Activated T-helper 17 cell treated with anti-CD3 and anti-CD28 coated beads, Interleukin-2, amount 50 U/mL, for 72 hours (primary cell): ENCODE measurements around the gene YAP1. TPM values are rescaled to one million over a fixed set of nuclear protein-coding genes. Genes with fewer than 3 reads are reported as not detected.
A peak's percentile ranks its signal among the peaks of the same experiment; 100 is the strongest.

Experiments used
- ATAC-seq: fragments of 150-1000 bp; cut with Tn5 transposase; replicated peaks from 2 replicates; pipeline ENCODE4 v1.10.0; 2021; ENCODE audit warnings: mild to moderate bottlenecking, moderate library complexity
- H3K27ac Mint-ChIP-seq: one replicate; pipeline ENCODE4 v1.8.0; 2022; ENCODE audit warnings: mixed read lengths
- H3K27me3 Mint-ChIP-seq: one replicate; pipeline ENCODE4 v1.8.0; 2022; ENCODE audit warnings: mixed read lengths
- H3K36me3 Mint-ChIP-seq: one replicate; pipeline ENCODE4 v1.8.0; 2022; ENCODE audit warnings: low read depth, mild to moderate bottlenecking, mixed read lengths
- H3K4me1 Mint-ChIP-seq: one replicate; pipeline ENCODE4 v1.8.0; 2022; ENCODE audit warnings: mixed read lengths
- H3K4me3 Mint-ChIP-seq: one replicate; pipeline ENCODE4 v1.8.0; 2022; ENCODE audit warnings: mild to moderate bottlenecking, mixed read lengths
- H3K9me3 Mint-ChIP-seq: one replicate; pipeline ENCODE4 v1.8.0; 2022; ENCODE audit warnings: mixed read lengths
- total RNA-seq, 2 donors: library from RNA; stranded (reverse); gene quantifications; one replicate each; pipeline ENCODE4 v1.2.3, GENCODE V29; 2022

YAP1 gene
- total RNA-seq, 2 donors from 2014 or later = 0.30 to 0.98 TPM

DNA sequence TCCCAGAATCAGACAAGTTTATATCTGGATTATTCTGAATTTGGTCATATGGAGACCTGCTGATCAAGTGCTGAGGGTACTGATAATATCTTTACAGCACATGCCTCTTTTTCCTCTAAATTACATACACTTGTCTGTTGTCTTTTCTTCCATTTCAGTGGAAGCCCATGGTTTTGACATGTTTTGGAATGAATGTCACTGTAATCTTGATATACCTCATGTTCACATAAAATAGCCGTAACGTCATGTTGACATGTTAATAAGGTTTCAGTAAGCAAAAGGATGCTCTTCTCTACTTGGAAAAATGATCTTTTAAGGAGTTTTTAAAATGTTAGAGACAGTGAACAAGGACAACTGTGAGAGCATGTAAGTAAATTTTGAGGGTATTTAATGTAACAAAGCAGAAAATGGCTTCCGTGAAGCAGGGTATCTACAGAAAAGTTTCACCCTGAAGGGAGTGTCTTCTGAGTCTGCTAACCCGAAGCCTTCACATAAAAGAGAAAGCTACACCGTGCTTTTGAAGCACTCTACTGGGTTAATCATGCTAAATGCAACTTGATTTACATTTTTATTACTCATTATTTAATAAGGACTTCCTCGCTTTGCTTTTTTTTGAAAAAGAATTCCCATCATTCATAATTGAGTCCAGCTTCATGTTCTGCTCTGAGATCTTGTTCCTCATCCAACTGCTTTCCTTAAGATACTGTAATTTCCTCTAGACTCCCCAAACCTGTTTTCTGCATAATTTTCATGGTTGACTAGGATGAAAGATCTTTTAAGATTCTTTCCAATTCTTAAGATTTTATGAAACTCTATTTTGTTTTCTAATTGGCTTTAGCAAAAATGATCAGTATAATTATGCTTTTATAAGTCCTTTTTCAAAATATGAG lies 56.2 kb downstream of the YAP1 start:
- ATAC-seq = no peak
- Mint-ChIP-seq H3K4me3 (no peak overlapping the region), H3K27me3 (peaks cover 14% of the 10 kb centered on the region), H3K9me3 (no peaks in the 10 kb centered on the region), H3K4me1 (no peaks in the 10 kb centered on the region), H3K27ac (no peak overlapping the region), H3K36me3 (no peaks in the 10 kb centered on the region)

DNA sequence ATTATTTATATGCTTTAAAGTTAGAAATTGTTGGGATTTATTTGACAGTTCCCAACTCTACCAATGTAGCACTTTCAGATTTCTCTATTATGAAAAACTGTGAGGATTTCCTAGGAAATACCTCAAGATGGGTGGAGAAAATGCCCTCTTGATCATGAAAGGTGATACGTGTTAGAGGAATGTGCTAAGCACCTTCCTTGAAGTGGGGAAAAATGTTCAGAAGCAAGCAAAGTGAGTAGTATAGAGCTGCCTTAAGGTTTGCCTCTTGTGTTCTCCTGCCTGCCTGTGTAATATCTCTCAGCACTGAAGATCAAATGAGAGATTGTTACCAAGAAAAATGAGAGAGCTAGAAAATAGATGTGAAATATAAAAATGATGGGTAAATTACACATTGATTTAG lies 58.2 kb downstream of the YAP1 start:
- Mint-ChIP-seq H3K27ac (no peak overlapping the region), H3K27me3 (peaks cover 23% of the 10 kb centered on the region), H3K4me3 (no peak overlapping the region), H3K4me1 (no peaks in the 10 kb centered on the region), H3K36me3 (no peaks in the 10 kb centered on the region), H3K9me3 (no peaks in the 10 kb centered on the region)
- ATAC-seq = no peak

DNA sequence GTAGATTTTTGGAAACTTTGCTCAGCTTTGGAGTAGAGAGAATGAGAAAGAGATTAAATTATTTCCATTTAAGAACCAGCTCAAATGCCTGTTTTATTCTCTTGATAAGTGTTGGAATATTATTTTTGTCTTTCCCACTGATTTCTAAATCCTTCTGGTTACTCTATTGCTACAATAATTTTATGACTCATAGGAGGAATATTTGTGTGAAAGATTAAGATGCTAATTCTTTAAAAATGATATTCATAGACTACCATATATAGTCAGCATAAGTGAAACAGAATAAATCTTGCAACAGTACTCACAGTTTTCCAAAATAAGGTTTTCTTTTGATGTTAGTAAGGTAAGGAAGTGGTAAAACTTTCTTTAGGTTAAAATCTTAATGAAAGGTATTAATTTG lies 60.9 kb downstream of the YAP1 start:
- no peaks in the 10 kb centered on the region for H3K9me3 Mint-ChIP-seq

DNA sequence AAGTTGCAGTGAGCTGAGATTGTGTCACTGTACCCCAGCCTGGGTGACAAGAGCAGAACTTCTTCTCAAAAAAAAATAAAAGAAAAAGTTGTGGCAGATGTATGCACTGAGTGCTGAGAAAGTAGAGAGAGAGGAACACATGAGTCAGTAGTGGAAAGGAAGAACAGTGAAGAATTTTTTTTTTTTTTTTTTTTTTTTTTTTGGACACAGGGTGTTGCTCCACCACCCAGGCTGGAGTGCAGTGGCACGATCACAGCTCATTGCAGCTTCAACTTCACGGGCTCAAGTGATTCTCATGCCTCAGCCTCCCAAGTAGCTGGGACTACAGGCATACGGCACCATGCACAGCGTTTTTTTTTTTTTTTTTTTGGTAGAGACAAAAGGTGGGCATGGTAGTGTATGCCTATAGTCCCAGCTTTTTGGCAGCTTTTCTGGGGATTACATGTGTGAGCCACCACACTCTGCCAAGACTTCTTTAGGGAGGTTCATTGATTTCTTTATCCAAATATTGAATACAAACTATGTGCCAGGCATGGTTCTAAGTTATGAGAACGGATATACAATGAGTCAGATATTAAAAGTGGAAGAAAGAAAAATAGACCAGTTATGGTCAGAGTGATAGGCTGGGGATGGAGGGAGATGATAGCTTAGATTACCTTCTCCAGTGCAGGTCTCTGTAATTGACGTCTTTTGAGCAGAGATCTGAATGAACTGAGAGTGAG lies 62.0 kb downstream of the YAP1 start:
- Mint-ChIP-seq H3K36me3 (no peaks in the 10 kb centered on the region), H3K4me1 (no peaks in the 10 kb centered on the region), H3K27ac (no peak overlapping the region), H3K9me3 (no peaks in the 10 kb centered on the region), H3K27me3 (peaks cover 9% of the 10 kb centered on the region), H3K4me3 (no peak overlapping the region)
- ATAC-seq = no peak

More for the DNA sequence above, 60.9 kb downstream of the YAP1 start:
- H3K4me3 Mint-ChIP-seq = no peak overlapping the region
- H3K36me3 Mint-ChIP-seq = no peaks in the 10 kb centered on the region
- no peak overlapping the region for H3K27ac Mint-ChIP-seq
- H3K27me3 Mint-ChIP-seq = peaks cover 19% of the 10 kb centered on the region
- no peak for ATAC-seq
- no peaks in the 10 kb centered on the region for H3K4me1 Mint-ChIP-seq

DNA sequence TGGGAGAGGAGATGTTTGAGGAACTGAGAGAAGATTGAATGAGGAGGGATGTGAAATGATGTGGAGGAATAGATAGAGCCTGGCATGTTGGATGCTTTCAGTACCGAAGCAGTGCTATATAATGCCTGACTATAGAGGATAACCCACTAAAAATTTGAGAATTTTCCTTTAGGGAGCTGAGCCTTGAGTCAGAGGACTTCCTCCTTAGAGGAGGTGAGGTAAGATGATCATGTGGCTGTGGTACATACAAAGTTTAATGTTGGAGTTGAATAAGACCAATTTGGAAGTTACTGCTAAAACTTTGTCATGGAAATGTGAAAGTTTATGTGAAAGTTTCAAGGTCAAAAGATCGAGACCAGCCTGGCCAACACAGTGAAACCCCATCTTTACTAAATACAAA lies 66.9 kb downstream of the YAP1 start:
- Mint-ChIP-seq H3K27ac (no peak overlapping the region), H3K36me3 (no peaks in the 10 kb centered on the region), H3K9me3 (no peaks in the 10 kb centered on the region), H3K4me3 (no peak overlapping the region), H3K27me3 (peaks cover 9% of the 10 kb centered on the region), H3K4me1 (no peaks in the 10 kb centered on the region)
- no peak for ATAC-seq

DNA sequence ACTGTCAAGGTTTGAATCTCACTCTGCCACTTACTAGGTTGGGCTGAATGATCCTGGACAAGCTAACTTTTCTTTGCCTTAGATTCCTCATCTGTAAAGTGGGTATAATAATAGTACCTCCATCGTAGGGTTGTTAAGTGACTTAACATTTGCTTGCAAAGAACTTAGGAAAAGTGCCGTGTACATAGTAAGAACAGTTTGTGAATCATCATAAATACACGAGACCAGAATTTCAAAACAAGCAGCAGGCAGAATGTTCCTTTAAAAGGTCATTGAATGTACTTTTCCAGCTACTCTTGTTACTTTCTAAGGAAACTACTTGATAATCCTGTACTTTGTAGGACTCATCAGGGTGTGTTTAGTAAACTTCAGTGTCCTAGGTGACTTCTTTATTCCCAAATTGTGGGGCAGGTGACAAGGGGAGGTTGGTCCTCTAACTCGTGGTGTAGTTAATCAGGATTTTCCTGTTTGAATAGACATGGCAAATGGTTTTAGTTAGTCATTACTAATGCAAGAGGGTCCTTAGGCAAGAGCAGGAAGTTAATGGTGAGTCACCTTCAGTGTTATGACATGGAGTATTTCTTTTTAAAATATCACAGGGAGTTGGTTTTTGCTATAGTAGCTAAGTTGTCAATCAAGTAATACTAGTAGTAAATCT lies 67.9 kb downstream of the YAP1 start:
- H3K36me3 Mint-ChIP-seq = no peaks in the 10 kb centered on the region
- H3K4me3 Mint-ChIP-seq = no peak overlapping the region
- no peaks in the 10 kb centered on the region for H3K4me1 Mint-ChIP-seq
- H3K9me3 Mint-ChIP-seq = no peaks in the 10 kb centered on the region
- peaks cover under 1% of the 10 kb centered on the region for H3K27me3 Mint-ChIP-seq
- ATAC-seq = peak; percentile 40
- H3K27ac Mint-ChIP-seq = no peak overlapping the region

DNA sequence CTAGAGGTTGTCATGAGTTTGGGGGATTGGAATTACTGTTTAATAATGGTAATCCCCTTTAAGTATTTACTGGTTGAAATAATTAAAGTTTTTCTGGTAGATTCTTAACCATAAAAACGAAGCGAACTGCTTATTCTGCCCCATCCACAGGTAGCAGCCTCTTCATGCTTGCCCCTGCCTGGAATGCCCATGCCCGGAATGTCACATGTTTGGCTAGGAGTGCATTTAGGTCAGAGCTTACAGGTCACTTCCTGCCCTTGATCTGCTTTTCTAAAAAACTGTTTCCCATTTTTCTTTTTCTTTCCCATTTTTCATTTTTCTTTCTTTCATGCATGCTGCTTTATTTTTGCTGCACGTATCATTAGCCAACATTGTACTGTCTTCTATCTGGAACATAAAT lies 69.1 kb downstream of the YAP1 start:
- H3K27ac Mint-ChIP-seq = no peak overlapping the region
- no peaks in the 10 kb centered on the region for H3K9me3 Mint-ChIP-seq
- ATAC-seq = no peak
- H3K4me1 Mint-ChIP-seq = no peaks in the 10 kb centered on the region
- no peak overlapping the region for H3K4me3 Mint-ChIP-seq
- no peaks in the 10 kb centered on the region for H3K27me3 Mint-ChIP-seq
- no peaks in the 10 kb centered on the region for H3K36me3 Mint-ChIP-seq

DNA sequence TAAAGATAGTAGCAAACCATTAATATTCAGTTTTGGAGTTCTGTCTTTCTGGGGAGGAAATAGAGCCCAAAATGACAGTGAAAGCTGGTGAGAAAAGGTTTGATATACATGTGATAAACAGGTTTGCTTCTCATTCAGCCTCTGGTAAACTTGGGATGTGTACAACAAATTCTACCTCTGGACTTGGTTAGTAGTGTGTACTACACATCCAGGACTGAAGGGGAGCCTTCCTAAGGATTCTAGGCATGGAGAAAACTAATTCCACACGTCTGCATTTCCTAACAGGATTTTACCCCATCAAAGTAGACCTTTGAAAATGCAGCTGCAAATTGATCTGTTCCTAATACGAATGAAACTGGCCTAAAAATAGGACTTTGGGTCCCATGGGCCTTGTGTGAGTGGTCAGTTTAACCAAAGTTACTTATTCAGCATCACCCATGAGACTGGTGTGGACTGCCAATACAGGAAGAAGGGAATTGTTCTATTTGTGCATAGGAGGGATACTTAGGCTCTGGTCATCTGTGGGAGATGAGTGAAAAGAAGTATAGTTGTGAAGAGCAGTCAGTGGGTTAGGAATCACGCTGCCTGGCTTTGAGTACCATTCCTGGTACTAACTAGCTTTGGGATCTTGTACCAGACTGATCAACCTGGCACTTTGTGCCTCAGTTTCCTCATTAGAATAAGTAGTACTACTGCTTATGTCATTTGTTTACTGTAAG lies 74.2 kb downstream of the YAP1 start:
- Mint-ChIP-seq H3K4me3 (no peak overlapping the region), H3K27ac (no peak overlapping the region), H3K36me3 (no peaks in the 10 kb centered on the region), H3K4me1 (no peaks in the 10 kb centered on the region), H3K27me3 (peaks cover 3% of the 10 kb centered on the region), H3K9me3 (no peaks in the 10 kb centered on the region)
- no peak for ATAC-seq

DNA sequence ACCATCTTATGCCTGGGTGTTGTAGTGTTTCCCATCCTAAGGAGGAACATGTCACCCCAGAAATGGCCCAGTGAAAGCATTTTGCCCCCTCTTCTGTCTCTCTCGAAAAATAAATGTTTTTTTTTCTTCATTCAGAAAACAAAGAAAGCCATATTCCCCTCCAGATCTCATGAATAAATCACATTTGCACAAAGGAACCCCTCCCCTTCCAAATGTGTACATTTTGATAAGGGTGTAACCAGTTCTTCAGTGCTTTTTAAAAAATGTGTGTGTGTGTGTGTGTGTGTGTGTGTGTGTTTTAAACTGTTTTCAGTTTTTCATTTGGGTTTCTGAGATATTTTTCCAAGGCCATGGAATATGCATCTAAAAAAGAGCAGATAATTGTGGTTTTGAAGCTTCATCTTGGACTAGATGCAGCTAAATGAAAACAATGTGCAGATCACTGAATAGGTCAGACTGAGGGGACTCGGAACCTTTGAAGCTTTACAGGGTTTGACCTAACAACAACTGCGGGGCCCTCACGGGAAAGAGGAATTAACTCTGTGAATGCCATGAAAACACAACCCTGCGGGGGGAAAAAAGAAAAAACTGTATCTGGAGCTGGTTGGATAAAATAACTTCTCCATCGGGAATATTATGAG lies 76.4 kb downstream of the YAP1 start:
- H3K9me3 Mint-ChIP-seq = no peaks in the 10 kb centered on the region
- ATAC-seq = no peak
- no peaks in the 10 kb centered on the region for H3K36me3 Mint-ChIP-seq
- H3K27ac Mint-ChIP-seq = no peak overlapping the region
- H3K4me3 Mint-ChIP-seq = no peak overlapping the region
- no peaks in the 10 kb centered on the region for H3K4me1 Mint-ChIP-seq
- H3K27me3 Mint-ChIP-seq = peaks cover 5% of the 10 kb centered on the region

DNA sequence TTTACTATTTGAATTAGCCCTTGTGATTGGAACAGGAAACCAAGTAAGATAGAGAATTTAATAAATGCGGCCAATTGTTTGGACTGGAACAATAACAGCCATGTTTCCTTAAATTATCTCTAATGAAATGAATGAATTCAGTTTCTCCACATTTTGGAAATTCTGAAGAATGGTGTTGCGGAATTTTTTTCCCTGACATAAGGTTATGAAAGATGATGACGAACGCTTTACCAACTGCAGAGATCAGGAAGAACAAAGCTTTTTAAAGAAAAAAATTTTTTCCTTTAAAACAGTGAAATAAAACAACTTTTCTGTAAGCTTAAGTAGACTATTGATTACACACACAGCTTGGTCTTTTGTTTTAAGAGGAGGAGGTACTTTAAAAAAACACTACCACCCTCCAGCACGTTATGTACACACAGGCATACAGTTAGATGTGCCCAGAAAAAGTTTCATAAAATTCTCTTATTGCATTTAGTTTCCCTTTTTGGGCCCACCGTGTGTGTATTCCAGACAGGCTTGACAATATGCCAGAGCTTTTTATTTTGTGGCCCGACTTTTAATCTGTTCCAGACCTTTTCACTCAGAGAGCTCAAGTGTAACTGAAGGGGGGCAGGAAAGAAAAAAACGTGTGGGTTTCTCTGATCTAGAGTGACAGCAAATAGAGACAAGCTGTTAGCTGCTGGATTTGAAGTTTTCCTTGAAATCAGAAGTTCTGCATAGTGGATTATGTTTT lies 77.3 kb downstream of the YAP1 start:
- Mint-ChIP-seq H3K4me1 (no peaks in the 10 kb centered on the region), H3K36me3 (no peaks in the 10 kb centered on the region), H3K27me3 (peaks cover 5% of the 10 kb centered on the region), H3K27ac (no peak overlapping the region), H3K9me3 (no peaks in the 10 kb centered on the region), H3K4me3 (no peak overlapping the region)
- ATAC-seq = no peak

DNA sequence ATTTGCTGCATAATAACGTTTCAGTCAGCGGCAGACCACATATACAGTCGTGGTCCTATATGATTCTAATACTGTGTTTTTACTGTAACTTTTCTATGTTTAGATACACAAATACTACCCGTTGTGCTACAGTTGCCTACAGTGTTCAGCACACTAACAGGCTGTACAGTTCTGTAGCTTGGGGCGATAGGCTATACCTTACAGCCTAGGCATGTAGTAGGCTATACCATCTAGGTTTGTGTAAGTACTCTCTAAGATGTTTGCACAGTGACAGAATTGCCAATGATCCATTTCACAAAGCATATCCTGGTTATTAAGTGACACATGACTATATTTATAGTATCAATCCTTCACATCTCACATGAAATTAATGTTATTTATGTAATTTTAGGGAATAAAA lies 78.2 kb downstream of the YAP1 start:
- Mint-ChIP-seq H3K4me3 (no peak overlapping the region), H3K4me1 (no peaks in the 10 kb centered on the region), H3K27me3 (peaks cover 5% of the 10 kb centered on the region), H3K27ac (no peak overlapping the region), H3K9me3 (no peaks in the 10 kb centered on the region), H3K36me3 (no peaks in the 10 kb centered on the region)
- no peak for ATAC-seq

DNA sequence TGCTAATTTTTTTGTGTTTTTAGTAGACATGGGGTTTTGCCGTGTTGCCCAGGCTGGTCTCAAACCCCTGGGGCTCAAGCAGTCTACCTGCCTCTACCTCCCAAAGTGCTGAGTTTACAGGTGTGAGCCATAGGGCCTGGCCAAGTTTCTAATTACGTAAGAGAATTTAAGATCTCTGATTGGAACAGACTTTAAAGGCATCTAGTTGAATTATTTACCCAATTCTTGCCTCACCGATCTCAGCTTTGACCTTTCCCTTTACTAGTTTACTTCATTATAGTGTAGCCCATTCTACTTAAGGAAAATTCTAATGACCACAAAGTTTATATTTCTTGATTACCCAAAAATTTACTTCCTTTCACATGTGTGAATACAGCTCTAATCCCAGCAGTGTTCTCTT lies 81.6 kb downstream of the YAP1 start:
- Mint-ChIP-seq H3K27ac (no peak overlapping the region), H3K36me3 (no peaks in the 10 kb centered on the region), H3K9me3 (no peaks in the 10 kb centered on the region), H3K4me1 (no peaks in the 10 kb centered on the region), H3K4me3 (no peak overlapping the region), H3K27me3 (peaks cover 11% of the 10 kb centered on the region)
- no peak for ATAC-seq

DNA sequence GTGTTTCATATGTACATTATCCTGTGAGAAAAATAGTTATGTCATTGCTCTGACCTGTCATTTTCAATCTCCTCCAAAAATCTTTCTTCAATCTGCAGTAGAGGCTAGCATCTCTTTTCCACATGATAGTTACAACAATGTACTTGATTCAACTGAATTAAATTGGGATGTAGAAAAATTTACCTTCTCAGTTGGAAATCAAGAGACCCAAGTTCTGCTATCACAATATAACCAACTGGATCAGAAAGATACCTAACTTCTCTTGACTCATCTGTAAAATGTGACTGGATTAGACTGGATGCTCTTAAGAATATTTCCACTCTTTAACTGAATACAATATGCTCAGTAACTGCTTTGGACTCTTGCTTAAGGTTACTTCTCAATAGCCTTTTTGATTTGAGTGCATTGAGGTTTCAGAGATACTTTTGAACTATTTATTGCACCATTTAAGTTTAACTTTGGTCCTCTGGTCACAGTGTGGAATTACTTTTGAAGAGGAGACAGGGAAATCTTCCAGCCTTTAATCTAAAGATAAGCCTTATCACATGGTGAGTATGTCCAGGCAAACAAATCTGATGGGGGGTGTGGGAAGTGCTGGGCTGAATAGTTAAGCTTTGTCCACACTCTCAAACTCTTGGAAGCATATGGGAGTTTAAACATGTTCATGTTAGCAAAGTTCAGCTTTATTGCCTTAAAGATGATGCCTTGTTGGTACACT lies 82.3 kb downstream of the YAP1 start:
- ATAC-seq = no peak
- no peaks in the 10 kb centered on the region for H3K9me3 Mint-ChIP-seq
- H3K27me3 Mint-ChIP-seq = peaks cover 9% of the 10 kb centered on the region
- no peaks in the 10 kb centered on the region for H3K4me1 Mint-ChIP-seq
- H3K27ac Mint-ChIP-seq = no peak overlapping the region
- H3K4me3 Mint-ChIP-seq = no peak overlapping the region
- no peaks in the 10 kb centered on the region for H3K36me3 Mint-ChIP-seq
